HG03066 (cell line): Measurements from ENCODE around the gene NINJ1.

Experiments
- ATAC-seq: cut with Tn5 transposase; IDR thresholded peaks from one replicate; pipeline ENCODE4 v1.9.1; 2021; ENCODE audit warnings: low read depth; ENCODE audit not compliant: unreplicated experiment

The NINJ1 gene

DNA sequence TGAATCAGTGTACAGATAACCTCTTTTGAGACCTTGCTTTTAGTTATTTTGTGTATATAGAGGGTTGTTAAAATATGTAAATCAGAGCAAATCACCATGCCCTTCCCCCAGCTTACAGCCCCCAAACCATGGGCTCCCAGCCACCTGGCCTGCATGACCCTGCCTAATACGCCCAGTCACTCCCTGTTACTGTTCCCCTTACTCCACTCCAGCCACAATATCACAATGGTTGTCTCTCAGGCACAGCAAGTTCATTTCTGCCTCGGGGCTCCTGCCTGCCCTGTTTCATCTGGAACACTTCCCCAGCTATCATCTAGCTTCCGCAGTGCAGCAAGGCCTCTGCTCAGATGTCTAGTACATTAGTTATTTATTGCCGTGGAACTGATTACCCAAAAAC, 43.0 kb downstream of the NINJ1 start:
- ATAC-seq, result no peak

DNA sequence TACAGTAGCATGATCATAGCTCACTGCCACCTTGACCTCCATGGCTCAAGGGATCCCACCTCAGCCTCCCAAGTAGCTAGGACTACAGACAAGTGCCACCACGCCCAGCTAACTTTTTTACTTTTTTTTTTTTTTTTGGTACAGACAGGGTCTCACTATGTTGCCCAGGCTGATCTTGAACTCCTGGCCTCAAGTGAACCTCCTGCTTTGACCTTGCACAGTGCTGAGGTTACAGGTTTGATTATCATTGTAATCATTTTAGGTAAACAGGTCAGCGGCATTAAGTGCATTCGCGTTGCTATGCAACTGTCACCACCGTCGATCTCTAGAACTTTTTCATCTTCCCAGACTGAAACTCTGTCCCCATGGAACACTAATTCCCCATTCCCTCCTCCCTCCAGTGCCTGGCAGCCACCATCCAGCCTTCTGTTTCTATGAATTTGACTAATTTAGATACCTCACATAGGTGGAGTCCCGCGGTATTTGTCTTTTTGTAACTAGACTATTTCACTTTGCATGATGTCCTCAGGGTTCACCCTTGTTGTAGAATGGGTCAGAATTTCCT, 43.9 kb downstream of the NINJ1 start:
- no peak for ATAC-seq

DNA sequence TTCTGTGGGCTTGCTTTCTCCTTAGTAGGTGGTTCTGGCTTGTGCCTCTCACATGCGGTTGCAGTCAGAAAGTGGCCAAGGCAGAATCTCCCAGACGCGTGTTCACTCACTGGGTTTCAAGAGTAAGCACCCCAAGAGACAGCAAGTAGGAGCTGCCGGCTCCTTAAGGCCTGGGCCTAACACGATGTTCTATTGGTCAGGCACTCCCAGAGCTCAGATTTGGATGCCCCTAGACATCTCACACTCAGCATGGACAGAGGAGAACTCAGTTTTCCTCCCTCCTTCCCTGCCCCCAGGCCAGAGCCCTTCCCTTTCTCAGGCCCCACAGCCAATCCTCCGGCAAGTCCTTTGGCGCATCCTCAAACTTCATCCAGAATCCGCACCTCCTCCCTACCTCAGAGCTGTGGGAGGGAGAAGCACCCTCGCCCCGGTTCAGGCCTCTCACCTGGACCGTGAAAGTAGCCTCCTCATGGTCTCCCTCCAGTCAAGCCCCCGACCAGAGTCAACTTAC, 44.5 kb downstream of the NINJ1 start:
- ATAC-seq, result no peak

DNA sequence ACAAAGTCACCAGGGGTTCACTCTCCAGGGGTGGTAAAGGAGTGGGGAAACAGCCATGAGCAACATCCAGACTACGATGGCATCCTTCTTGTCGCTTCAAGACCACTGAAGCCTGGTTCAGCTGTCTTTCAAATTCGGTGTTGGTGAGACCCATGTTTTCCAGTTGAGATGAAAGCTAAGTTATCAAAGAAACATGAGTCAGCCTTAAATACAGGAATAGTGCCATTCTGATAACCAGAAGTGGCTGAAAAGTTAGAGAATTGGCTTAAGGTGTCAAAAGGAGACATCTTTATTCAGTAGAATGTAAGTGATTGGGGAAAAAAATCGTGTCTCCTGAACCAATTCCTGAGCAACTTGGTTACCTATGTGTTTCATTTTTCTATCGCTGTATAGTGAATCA, 45.0 kb downstream of the NINJ1 start:
- no peak for ATAC-seq

DNA sequence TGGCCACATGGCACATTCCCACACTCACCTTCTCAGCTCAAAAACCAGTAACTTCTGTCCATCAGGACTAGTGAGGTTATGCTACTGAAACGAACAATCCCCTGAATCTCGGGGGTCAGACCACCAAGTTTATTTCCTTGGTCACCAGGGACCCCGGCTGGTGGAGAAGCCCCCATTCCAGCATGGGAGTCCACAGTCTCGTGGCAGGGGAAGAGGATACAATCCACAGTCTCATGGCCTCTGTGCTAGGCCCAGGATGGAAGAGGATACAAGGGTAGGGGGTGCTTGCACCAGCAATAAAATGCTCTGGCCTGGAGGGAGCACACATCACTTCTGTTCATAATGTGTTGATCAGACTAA, 45.4 kb downstream of the NINJ1 start:
- ATAC-seq, result no peak

DNA sequence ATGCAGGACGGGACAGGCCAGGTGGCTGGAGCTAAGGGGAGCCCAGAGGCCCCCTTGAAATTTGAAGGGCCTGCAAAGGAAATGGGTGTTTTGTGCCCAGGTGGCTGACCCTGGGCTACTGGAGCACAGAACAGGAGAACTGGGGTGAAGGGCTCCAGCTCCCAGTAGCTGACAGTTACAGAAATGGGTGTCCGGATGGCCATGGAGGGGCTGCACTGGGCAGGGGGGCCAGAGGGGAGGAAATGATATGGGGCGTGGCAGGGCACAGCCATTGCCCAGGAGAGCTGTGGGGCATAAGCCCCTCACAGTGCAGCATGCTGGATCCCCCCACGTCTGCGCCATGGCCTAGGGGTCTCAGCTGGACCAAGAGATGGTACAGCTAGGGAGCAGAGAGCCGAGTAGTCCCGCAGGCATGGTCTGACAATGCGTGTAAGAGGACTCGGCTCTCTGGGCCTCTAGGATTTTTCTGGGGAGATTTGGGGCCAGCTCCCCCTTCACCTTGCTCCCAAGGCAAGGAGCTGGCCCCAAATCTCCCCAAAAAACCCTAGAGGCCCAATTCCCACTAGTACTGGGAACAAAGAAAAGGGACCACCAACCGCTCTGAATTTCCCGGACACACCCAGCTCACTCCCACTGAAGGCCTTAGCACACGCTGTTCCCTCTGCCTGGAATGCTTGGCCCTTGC, 45.9 kb downstream of the NINJ1 start:
- ATAC-seq, result no peak

DNA sequence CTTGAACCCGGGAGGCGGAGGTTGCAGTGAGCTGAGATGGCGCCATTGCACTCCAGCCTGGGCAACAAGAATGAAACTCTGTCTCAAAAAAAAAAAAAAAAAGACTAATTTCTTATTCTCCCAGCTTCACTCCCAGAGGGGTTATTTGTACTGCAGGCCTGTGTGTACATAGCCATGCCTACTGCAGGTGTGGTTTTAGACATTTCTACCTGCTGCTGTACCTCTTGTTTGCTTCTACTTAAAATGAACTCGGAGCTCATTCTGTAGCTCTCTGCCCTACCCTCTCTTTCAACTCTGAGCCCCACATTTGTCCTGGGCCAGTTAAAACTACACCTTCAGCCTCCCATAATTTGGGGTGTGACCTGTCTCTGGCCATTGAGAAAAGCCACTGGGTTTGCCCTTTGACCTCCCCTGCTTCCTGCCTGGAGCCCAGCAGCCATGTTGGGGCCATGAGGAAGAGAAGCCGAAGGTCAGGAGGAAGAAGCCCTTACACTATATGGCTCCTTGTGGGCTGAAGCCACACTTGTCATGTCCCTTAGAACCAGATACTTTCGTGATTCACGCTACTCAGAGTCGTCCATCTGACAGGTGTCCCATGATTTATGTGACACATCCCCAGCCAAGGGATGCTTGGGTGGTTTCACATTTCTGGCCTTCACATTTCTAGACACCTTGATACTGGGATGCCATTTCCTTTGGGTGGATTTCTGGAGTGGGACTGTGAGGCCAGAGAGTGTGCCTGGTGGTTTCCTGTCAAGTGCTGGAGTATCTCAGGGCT, 47.4 kb downstream of the NINJ1 start:
- ATAC-seq, result no peak

DNA sequence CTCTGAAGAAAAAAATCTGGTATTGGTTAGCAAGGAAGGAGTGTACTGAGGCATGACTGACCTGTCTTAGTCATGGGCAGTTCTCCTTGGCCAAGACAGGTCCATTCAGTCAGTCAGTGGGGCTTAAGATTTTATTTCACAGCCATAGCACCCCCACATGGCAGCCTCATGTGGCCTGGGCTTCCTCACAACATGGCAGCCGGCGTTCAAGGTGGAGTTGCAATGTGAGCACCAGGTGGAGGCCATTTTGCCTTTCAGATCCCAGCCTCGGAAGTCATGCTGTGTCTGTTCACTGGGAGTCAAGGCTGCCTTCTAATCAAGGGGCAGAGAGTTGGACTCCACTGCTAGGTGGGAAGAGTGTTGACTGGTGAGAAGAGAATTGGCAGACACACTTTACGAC, 48.4 kb downstream of the NINJ1 start:
- ATAC-seq, result no peak

DNA sequence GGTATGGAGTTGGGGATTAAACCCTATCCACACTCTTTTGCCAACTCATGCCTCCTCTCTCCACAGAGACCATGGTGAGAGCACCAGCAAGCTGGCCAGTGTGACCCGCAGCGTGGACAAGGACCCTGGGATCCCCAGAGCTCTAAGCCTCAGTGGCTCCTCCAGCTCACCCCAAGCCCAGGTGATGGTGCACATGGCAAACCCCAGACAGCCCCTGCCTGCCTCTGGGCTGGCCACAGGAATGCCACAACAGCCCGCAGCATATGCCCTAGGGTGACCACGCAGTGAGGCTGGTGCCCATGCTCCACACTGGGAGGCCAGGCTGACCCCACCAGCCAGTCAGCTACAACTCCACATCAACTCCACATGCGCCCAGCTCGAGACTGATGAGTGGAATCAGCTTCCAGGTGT, 49.6 kb downstream of the NINJ1 start:
- ATAC-seq, result no peak

DNA sequence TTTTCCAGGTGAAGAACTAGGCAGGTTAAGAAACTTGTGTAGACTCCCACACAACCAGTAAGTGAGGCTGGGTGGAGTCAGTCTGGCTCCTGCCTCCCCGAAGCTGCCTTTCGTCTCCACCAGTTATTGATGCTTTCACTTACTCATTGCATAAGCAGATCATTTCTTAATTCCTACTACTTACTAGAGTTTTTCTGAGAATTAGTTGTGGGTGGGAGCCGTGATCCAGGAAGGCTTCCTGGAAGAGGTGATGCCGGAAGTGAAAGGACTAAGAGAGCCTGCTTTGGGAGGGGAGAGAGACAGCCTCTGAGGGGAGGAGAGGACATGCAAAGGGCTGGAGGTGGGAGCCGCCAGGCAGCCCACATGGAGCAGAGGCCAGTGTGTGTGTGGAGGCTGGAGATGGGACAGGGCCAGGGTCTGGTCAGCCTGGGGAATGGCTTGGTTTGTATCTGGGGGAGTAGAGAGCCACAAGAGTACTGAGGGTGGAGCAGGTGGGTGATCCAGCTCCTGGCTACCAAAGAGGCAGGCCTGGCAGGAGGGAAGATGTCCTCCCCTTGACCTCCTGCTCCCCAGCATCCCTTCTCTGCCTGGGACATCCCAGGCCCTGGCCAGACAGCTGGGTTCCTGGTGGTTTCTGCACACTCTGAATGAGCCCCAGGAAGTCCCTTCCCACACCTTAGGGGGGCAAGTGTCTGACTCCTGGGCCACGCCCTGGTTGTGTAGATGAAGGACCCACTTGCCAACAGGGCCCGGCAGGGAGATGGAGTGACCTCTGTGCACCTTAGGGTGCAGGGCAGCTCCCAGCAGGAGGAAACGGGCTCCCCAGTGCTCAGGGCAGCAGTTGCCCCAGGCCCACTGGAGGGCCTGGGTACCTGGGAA, 50.2 kb downstream of the NINJ1 start:
- ATAC-seq, result no peak

DNA sequence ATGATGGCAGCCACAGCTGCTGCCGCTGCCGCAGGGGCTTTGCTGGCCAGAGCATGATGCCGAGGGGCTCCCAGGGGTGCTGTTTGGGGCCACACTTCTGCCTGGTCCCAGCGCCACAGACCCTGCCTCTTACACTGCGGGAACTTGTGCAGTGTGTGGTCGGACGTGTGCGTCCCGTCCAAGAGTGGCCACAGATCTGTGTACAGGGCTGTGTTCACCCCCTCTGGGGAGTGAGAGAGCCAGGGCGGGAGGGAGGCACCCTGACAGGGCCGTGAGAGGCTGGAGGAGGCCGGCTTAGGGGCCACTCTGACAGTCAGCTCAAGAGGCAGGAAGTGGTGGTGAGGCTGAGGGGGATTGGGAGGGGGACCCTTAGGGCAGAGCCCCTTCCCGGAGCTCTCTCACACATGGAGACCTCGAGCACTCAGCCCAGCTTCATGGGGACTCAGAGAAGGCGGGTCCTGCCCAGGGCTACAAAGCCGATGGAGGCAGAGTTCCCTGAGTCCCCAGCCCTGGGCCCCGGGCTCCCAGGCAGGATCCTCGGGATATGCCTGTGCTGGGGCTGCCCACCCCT, 51.1 kb downstream of the NINJ1 start:
- no peak for ATAC-seq

DNA sequence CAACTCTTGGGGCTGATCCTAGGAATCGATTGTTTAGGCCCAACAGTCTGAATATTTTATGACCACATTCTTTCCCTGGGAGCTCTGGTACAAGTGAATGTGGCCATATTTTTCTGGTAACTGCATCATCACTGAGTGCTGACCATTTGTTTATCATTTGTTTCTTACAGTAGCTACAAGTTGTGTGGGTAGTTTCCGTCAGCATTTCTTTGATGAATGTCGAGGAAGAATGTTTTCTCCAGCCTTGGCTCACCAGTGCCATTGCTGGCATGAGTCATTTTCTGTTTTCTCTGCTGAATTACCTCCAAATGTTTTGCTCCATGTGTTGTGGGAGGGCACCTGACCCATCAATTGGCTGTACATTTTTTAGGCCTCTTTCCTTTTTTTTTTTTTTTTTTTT, 52.1 kb downstream of the NINJ1 start:
- no peak for ATAC-seq

DNA sequence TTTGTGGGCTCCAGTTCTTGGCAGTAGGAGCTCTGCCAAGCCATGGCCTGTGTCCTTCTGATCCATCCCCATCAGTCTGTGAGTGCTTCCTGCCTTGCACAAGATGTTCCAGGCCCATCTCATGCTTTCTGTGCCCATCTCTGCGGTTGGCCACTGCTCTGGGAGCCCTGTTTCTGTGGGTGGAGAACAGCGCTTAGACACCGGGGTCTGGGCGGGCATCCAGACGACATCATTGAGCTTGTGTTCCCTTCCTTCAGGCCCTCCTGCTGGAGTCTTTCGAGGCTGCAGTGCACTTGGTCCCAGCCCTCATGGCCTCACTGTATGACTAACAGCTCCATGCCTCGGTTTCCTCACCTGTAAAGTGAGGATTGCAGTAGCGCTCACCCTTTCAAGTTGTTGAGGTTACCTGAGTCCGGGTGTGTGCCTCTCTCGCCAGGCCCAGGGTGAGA, 52.9 kb downstream of the NINJ1 start:
- no peak for ATAC-seq

DNA sequence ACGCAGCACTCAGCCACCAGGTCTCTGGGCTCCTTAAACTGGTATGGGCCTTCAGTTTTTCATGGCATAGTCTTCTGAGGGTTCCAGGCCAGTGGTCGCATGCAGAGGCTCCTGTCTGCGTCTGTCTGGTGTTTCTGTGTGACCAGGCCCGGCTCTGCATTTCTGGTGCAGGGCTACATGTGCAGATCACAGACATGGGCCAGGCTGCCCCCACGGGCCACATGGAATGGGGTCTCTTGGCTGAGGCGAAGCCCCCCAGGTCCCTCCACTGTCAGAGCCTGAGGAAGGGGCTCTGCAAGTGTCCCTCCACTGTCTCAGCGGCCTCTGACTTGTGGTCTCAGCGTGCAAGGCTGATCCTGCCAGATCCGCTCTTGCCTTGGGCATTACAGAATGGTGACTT, 53.6 kb downstream of the NINJ1 start:
- no peak for ATAC-seq

DNA sequence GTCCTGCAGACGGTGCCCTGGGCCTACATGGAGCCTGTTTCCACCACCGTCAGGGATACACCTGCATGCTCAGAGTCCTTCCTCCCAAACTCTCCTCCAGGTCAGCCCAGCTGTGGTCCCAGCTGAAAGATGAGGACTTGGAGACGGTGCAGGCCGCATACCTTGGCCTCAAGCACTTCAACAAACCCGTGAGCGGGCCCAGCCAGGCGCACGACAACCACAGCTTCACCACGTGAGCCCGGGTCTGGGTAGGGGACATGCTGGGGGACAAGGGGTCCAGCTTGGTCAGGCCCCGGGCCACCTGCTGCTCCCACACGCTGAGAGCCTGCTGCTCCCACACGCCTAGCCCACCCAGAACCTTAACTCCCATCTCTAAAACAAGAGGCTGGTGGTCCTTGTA, 54.7 kb downstream of the NINJ1 start:
- no peak for ATAC-seq

DNA sequence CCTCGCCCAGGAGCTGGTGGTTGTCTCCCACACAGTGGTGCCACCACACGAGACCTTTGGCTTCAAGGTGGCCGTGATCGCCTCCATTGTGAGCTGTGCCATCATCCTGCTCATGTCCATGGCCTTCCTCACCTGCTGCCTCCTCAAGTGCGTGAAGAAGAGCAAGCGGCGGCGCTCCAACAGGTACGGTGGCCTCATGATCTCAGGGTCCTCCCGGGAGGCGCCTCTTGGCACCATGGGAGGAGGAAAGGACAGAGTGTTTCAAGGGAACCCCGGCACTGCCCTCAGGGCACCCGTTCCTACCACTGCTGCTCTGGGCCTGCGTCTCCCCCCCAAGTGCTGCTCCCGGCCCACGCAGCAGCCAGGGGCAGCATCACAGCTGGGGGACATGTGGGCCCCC, 56.2 kb downstream of the NINJ1 start:
- no peak for ATAC-seq

DNA sequence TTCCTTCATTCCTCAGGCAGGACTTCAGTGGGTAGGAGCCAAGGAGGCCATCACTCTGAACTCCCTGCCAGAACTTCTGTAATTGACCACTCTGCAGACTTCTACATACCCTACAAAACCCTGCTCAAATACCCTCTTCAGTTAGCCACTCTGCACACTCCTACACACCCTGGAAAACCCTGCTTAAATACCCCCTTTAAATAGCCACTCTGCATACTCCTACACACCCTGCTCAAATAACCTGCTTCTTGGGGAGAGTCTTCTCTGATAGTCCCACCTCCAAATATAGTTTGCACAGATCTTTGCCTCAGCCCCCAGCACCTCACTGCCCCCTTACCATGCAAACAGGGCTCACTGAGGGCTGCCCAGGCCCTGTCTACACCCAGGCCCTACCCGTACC, 56.7 kb downstream of the NINJ1 start:
- no peak for ATAC-seq

DNA sequence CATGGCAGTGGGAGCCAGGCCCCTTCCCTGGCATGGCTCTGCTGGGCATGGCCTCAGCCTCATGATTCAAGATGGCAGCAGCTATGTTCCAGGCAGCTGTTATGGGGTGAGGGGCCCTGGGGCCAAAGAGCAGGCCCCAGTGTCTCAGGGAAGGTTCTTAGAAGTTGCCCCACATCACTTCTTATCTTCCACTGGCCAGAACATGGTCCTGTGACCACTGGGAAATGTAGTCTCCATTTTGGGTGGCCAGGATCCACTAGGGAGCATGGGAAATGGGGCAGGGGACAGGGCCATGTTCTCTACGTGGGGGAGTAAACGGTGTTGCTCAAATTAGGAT, 57.3 kb downstream of the NINJ1 start:
- ATAC-seq, result no peak

DNA sequence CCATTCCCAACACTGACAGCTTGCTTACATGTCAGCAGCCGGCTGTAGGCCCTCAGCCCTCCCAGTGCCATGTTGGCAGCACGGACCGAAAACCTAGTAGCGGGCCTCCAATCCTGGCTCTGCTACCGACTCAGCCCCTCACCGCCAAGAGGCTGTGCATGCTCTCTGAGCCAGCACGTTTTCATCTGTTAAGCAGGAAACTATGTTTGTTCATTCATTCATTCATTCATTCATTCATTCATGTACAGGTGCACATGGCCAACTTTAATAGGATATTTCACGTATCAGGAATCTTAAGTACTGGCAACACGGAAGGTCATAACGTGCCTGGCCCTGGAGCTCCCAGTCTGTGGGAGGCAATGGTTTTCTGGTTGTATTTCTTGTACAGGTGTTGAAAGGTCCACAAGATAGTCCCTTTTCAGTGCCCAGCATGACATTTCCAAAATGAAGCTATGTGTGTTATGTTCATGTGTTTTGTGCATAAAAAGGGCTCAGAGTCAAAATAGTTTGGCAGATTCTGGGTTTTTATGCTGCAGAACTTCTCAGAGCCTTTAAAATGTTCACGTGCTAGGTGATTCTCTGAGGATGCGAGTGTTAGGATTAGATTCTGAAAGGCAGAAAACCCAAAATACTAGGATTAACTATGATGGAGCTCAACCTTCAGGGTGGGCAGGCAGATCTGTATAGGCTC, 57.8 kb downstream of the NINJ1 start:
- no peak for ATAC-seq

DNA sequence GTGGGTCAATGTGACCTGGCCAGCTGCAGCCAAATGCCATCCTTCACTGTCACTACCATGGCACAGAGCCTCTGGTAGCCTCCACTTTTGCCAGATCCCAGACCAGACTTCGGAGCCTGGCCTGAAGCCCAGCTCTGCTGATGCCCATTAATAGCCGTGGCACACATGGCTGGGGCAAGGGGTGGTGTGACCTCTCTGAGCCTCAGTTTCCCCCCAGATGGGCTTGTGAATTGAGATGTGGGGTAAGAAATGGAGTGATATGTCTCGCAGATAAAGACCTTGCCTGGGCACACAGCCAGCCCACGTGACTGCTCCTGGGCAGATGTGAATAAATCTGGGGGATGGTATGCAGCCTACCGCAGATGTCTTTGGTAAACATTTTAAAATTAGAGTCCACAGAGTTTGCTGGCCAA, 61.7 kb downstream of the NINJ1 start:
- ATAC-seq, result no peak
